HepG2 (cell line): Measurements from ENCODE around the gene ZNF320. TPM values are rescaled to one million over a fixed set of nuclear protein-coding genes. Genes with fewer than 3 reads are reported as not detected.

Experiments
- GATAD2A ChIP-seq: IDR thresholded peaks from 2 replicates; pipeline ENCODE4 v1.6.1; 2016
- KAT7 ChIP-seq: IDR thresholded peaks from 2 replicates; pipeline ENCODE4 v1.6.1; 2018; ENCODE audit warnings: borderline replicate concordance, missing compliant biosample characterization
- MLX ChIP-seq: IDR thresholded peaks from 2 replicates; pipeline ENCODE4 v1.6.1; 2016
- NAIF1 ChIP-seq: sonication (generic); formaldehyde crosslinking; IDR thresholded peaks from 2 replicates; pipeline ENCODE4 v1.5.0; 2020; ENCODE audit warnings: mild to moderate bottlenecking, missing genetic modification reagents, borderline replicate concordance
- RCOR2 ChIP-seq: IDR thresholded peaks from 2 replicates; pipeline ENCODE4 v1.6.1; 2016; ENCODE audit warnings: missing biosample characterization, missing genetic modification reagents
- REPIN1 ChIP-seq: sonication (generic); formaldehyde crosslinking; IDR thresholded peaks from 2 replicates; pipeline ENCODE4 v1.8.0; 2022; ENCODE audit warnings: missing genetic modification reagents, low read depth, mild to moderate bottlenecking, borderline replicate concordance
- RERE ChIP-seq: IDR thresholded peaks from 2 replicates; pipeline ENCODE4 v1.6.1; 2016; ENCODE audit warnings: low read depth, missing genetic modification reagents, missing compliant biosample characterization
- SAP130 ChIP-seq: IDR thresholded peaks from 2 replicates; pipeline ENCODE4 v1.6.1; 2016; ENCODE audit warnings: low read depth
- polyA plus RNA-seq, 8 experiments: library from polyadenylated mRNA; depleted of rRNA in 3 of 8; stranded (reverse) in 7 of 8; unstranded in 1 of 8; fragments of >200 nt; fragmentation: Illumina TruSeq in 4 of 8; extraction: Trizol in 4 of 8; gene quantifications; 2 replicates each; pipeline versions ENCODE4 v1.2.1 to v1.2.3, GENCODE V29; 2011 to 2016; ENCODE audit warnings: low read depth in 4 of 8, missing spikeins in 1 of 8, mixed read lengths in 1 of 8; ENCODE audit not compliant: insufficient read depth in 1 of 8
- total RNA-seq, 5 experiments: library from RNA; depleted of rRNA; stranded (reverse); fragments of >200 nt; fragmentation: Illumina TruSeq; extraction: Trizol; gene quantifications; 2 replicates each; pipeline ENCODE4 v1.2.3, GENCODE V29; 2016; ENCODE audit warnings: low read depth in 1 of 5
- TF ChIP-seq, protein P1 (sequence below), 2 experiments: sonication (generic) in 1 of 2; formaldehyde crosslinking in 1 of 2; IDR thresholded peaks; 2 replicates each; pipeline versions ENCODE4 v1.4.0 to v1.6.1; 2016 to 2020; ENCODE audit warnings: borderline replicate concordance in 1 of 2, low read depth in 1 of 2, mild to moderate bottlenecking in 1 of 2, missing genetic modification reagents in 1 of 2
- TF ChIP-seq, protein P2 (sequence below): sonication (generic); IDR thresholded peaks from 2 replicates; pipeline ENCODE4 v1.6.1; 2016; ENCODE audit warnings: low read depth, borderline replicate concordance

ZNF320 gene
- total and polyA plus RNA-seq, 2 of the 13 experiments (the other 11 are each of a cell fraction or from before 2014, with no cell fraction given): 0.49 TPM; not detected in 1

- peak; percentile 77 for TF ChIP-seq SAP130 (CRISPR knock-in tag)
- TF ChIP-seq RCOR2: peak; percentile 15; the same call in 1 of the 2 replicates
- peak; percentile 65 for TF ChIP-seq GATAD2A (CRISPR knock-in tag)
- peak; percentile 51; the same call in 1 of the 2 replicates for TF ChIP-seq REPIN1
- 0 out of 2 replicates have a peak, but pooled peaks have one; percentile 33 for TF ChIP-seq RERE (CRISPR knock-in tag)
- TF ChIP-seq, protein P1, sequence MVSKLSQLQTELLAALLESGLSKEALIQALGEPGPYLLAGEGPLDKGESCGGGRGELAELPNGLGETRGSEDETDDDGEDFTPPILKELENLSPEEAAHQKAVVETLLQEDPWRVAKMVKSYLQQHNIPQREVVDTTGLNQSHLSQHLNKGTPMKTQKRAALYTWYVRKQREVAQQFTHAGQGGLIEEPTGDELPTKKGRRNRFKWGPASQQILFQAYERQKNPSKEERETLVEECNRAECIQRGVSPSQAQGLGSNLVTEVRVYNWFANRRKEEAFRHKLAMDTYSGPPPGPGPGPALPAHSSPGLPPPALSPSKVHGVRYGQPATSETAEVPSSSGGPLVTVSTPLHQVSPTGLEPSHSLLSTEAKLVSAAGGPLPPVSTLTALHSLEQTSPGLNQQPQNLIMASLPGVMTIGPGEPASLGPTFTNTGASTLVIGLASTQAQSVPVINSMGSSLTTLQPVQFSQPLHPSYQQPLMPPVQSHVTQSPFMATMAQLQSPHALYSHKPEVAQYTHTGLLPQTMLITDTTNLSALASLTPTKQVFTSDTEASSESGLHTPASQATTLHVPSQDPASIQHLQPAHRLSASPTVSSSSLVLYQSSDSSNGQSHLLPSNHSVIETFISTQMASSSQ (IDR thresholded peaks at IDR 0.05; ENCODE audit: low read depth): peak; percentile 80
- TF ChIP-seq, protein P1 (CRISPR knock-in tag; IDR thresholded peaks at IDR 0.05; ENCODE audit: borderline replicate concordance): peak; percentile 92
- TF ChIP-seq, protein P2, sequence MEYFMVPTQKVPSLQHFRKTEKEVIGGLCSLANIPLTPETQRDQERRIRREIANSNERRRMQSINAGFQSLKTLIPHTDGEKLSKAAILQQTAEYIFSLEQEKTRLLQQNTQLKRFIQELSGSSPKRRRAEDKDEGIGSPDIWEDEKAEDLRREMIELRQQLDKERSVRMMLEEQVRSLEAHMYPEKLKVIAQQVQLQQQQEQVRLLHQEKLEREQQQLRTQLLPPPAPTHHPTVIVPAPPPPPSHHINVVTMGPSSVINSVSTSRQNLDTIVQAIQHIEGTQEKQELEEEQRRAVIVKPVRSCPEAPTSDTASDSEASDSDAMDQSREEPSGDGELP: peak; percentile 32; the same call in 1 of the 2 replicates
- TF ChIP-seq MLX (CRISPR knock-in tag): peak; percentile 39; the same call in 1 of the 2 replicates
- peak; percentile 74; the same call in 1 of the 2 replicates for TF ChIP-seq KAT7 (CRISPR knock-in tag)
- TF ChIP-seq NAIF1: 0 out of 2 replicates have a peak, but pooled peaks have one; percentile 31
- TF ChIP-seq, all 625 proteins: peak for 123; not testable (repeated sequence) for 502
Measured at GRCh38 chr19:52944703-52945493, 47.5 kb upstream of the ZNF320 start (continued).
